Measurements from ENCODE around the gene MS4A8. TPM values are rescaled to one million over a fixed set of nuclear protein-coding genes. Genes with fewer than 3 reads are reported as not detected.
"Not testable (repeated sequence)": the region's sequence is repeated elsewhere in the genome, so short reads cannot be mapped to it uniquely, and the experiment has no call there.

MS4A8 gene
- polyA plus RNA-seq, 1 experiment: not detected

GRCh38 chr11:60754887-60755286 lies 55.5 kb downstream of the MS4A8 start:
- Histone ChIP-seq H3K27me3 (ENCODE audit: control insufficient read depth, insufficient read depth, low read length) (no peaks in the 10 kb centered on the region), H3K4me3 (ENCODE audit: low read depth, low read length) (no peak overlapping the region), H3K27ac (ENCODE audit: low read depth, low read length) (no peak overlapping the region), H3K9me3 (ENCODE audit: control insufficient read depth, insufficient read depth, low read length) (no peaks in the 10 kb centered on the region)
- ChIA-PET POLR2A (no interaction called here), CTCF (no interaction called here)
- DNase-seq (ENCODE audit: low read depth, low spot score): no peak
- no peak for TF ChIP-seq CTCF (IDR thresholded peaks at IDR 0.05; ENCODE audit: low read depth, low read length)

- ChIA-PET POLR2A (no interaction called here), CTCF (interaction anchor here (0.6 to 1.2 kb wide), 4 partner anchors 9 to 20 kb away, joined by 3 to 6 read pairs (median 4); no protein-coding TSS in a partner anchor)
- Histone ChIP-seq H3K4me3 (ENCODE audit: low read depth, low read length) (no peak within 1 kb of the TSS), H3K27ac (ENCODE audit: low read depth, low read length) (no peak within 1 kb of the TSS), H3K9me3 (ENCODE audit: control insufficient read depth, insufficient read depth, low read length) (no peaks in the 10 kb centered on the region), H3K27me3 (ENCODE audit: control insufficient read depth, insufficient read depth, low read length) (no peaks in the 10 kb centered on the region)
- no peak for DNase-seq (ENCODE audit: low read depth, low spot score)
- peak; percentile 26; the same call in 1 of the 2 replicates for TF ChIP-seq CTCF (IDR thresholded peaks at IDR 0.05; ENCODE audit: low read depth, low read length)
Observed at GRCh38 chr11:60756307-60757032, 57.1 kb downstream of the MS4A8 start, which contains the start of gene MS4A15. MS4A15 (plus strand) TSS chr11:60756867; CDS start chr11:60763734, 6,867 bp downstream.

- ChIA-PET POLR2A (no interaction called here), CTCF (interaction anchor here (0.6 to 1.2 kb wide), 2 partner anchors 12 to 18 kb away, joined by 5 to 6 read pairs; no protein-coding TSS in a partner anchor)
- Histone ChIP-seq H3K27me3 (ENCODE audit: control insufficient read depth, insufficient read depth, low read length) (no peaks in the 10 kb centered on the region), H3K9me3 (ENCODE audit: control insufficient read depth, insufficient read depth, low read length) (no peaks in the 10 kb centered on the region), H3K27ac (ENCODE audit: low read depth, low read length) (no peak overlapping the region), H3K4me3 (ENCODE audit: low read depth, low read length) (no peak overlapping the region)
- DNase-seq (ENCODE audit: low read depth, low spot score): no peak
- TF ChIP-seq CTCF (IDR thresholded peaks at IDR 0.05; ENCODE audit: low read depth, low read length): no peak
Observed at GRCh38 chr11:60757231-60757800, 57.9 kb downstream of the MS4A8 start.

- CTCF ChIA-PET: interaction anchor here (0.6 kb wide), 1 partner anchor 15 kb away, joined by 4 read pairs; no protein-coding TSS in a partner anchor
- H3K9me3 ChIP-seq (ENCODE audit: control insufficient read depth, insufficient read depth, low read length); H3K4me3 ChIP-seq (ENCODE audit: low read depth, low read length); H3K27me3 ChIP-seq (ENCODE audit: control insufficient read depth, insufficient read depth, low read length); DNase-seq (ENCODE audit: low read depth, low spot score); POLR2A ChIA-PET; H3K27ac ChIP-seq (ENCODE audit: low read depth, low read length): not testable (repeated sequence)
Observed at GRCh38 chr11:60758671-60759070, 59.3 kb downstream of the MS4A8 start.

GRCh38 chr11:60759438-60760225 lies 60.2 kb downstream of the MS4A8 start:
- H3K4me3 ChIP-seq (ENCODE audit: low read depth, low read length); H3K9me3 ChIP-seq (ENCODE audit: control insufficient read depth, insufficient read depth, low read length); CTCF ChIA-PET; DNase-seq (ENCODE audit: low read depth, low spot score); H3K27me3 ChIP-seq (ENCODE audit: control insufficient read depth, insufficient read depth, low read length); H3K27ac ChIP-seq (ENCODE audit: low read depth, low read length); POLR2A ChIA-PET: not testable (repeated sequence)

All from AG04450 (cell line).